ENCODE data around the gene RASA2. TPM values are rescaled to one million over a fixed set of nuclear protein-coding genes. Genes with fewer than 3 reads are reported as not detected.
"Not testable (repeated sequence)": the region's sequence is repeated elsewhere in the genome, so short reads cannot be mapped to it uniquely, and the experiment has no call there.

The RASA2 gene
- total RNA-seq, 1 donor from 2014 or later, result 10.0 TPM

DNA sequence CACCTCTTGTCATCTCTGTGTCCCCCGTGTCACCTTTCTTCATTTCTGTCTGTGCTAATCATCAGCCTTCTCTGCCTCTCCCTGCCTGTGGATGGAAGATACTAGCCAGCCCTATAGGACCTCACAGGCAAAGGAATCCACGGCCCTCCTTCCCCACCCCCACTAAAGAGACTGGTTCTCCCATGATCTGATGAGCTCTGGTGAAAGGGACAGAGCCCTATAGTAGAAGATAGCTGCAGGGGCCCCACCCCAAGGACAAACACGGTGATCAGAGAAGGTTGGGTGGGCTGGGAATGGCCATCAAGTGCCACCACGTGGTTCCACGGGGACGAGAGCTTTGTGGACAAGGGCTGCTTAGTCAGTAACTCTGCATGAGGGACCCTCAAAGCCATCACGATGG lies 27.8 kb upstream of the RASA2 start:
- no peak for DNase-seq (ENCODE audit: low spot score)

DNA sequence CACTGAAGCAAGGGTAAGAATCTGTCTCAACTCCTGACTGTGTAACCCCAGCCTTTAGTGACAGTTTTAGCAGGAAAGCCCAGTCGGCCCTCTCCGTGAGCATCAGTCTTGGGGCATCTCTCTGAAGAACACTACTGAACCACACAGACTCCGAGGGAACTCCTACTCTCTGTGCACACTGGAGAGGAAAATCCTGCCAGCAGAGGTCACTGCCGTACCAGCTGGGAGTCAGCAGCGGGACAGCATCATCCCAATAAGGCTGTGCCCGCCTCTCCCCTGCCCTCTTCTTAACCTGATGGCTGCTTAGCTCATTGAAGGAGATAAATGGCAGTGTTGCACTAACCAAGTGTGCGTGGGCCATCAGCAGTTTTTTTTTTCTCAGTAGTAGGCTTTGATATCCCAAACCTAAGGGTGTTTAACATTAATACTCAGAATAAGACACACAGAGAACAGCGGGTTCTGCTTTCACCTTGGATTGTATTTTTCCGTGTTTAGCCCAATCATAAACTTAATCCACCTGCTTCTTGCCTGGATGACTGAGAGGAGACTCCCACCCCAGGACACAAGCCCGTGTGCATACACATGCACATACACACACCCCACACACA lies 26.6 kb upstream of the RASA2 start:
- peak; percentile 92 for DNase-seq (ENCODE audit: low spot score)

DNA sequence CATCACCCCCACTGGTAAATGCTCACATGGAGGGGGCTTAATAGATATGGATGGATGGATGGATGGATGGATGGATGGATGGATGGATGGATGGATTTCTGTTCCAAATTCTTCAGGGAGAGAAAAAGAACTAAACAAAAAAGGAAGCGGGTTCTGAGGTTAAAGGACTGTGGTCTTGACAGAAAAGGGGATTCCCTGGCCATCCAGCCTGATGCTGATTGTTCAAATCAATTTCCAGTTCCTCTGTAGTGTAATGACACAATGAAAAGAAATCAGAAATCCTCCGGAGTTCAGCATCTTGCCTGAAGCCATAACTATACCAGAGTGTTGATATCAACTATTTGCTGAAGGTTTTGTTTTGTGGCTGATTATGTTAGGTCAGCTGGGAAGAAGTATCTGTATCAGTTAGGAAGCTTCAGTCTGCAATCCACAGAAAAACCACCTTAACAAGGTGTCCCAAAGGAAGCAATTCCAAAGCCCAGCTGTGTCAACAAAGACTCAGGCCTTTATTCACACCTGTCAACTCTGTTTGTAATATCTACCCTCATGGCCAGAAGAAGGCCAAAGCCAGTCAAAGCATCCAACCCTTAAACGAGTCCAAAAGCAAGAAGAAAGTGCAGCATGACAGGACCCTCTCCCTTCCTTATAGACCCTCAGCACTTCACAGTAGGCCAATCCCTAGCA lies 24.5 kb upstream of the RASA2 start:
- no peak for DNase-seq (ENCODE audit: low spot score)

DNA sequence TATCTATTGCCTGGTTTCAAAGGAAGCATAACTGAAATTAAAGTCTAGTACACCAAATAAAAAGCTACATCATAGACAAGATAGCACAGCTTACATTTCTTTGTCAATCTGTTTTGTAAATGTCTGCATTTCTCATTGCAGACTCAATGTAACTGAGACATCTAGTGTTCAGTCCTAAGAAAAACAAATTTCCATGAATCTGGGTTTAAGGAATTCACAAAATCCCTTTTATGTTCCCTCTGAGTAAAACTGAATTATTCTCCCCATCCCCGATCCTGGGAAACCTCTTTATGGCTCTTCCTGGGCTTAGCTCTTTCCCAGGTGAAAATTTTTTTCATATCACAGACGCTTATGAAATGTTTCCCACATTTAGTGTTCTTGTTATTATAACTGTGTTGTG lies 21.6 kb upstream of the RASA2 start:
- no peak for DNase-seq (ENCODE audit: low spot score)

DNA sequence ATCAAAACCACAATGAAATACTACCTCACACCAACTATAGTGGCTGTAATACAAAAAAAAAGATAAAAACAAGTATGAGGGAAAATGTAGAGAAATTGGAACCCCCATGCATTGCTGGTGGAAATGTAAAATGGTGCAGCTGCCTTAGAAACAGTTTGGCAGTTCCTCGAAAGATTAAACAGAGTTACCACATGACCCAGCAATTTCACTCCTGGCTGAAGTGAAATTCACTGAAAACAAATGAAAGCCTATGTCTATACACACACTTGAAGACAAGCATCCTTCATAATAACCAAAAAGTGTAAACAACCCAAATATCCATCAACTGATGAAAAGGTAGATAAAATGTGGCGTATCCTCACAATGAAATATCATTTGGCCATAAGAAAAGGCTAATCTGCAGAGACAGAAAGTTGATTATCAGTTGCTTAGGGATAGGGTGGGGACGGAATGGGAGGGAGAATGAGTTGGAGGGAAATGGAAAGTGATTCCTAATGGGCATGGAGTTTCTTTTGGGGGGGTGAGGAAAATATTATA lies 20.1 kb upstream of the RASA2 start:
- no peak for DNase-seq (ENCODE audit: low spot score)

DNA sequence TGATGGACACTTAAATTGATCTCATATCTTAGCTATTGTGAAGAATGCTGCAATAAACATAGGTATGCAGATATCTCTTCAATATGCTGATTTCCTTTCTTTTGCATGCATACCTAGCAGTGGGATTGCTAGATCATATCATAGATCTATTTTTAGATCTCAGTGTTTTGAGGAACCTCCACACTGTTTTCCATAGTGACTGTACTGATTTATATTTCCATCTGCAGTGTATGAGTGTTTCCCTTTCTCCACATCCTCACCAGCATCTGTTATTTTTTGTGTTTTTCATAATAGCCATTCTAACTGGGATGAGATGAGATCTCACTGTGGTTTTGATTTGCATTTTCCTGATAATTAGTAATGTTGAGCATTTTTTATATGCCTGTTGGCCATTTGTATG lies 17.1 kb upstream of the RASA2 start:
- no peak for DNase-seq (ENCODE audit: low spot score)

DNA sequence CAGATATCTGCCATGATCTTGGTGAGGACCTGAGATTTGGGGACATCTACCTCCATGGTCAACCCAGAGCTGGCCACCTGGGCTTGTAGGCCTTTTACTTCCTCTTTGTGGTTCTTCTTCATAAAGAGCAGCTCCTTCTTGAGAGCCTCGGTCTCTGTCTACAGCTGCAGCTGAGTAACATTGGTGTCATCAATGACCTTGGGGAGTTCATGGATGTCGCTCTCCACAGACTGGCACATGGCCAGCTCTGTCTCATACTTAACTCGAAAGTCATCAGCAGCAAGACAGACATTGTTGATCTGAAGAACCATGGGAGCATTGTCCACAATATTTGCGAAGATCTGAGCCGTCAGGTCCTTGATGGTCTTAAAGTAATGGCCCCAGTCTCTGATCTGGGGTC lies 15.7 kb upstream of the RASA2 start:
- DNase-seq (ENCODE audit: low spot score), result no peak

DNA sequence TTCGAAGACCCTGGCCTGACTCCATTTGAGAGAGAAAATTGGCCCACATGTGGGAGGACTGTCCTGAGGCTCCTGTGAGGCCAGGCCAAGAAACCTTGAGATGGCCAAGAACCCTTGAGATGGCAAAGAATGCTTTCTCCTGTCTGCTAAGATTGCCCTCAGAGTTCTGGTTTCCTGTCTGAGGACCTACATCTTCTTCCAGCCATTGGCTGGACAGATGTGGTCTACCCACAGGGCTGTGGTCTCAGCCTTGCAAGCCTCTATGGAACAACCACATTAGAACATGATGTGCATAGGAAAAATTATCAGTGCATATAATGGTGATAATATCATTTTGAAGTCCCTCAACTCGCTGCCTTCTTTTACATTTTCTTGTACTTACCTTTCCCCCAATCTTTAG lies 10.8 kb upstream of the RASA2 start:
- no peak for DNase-seq (ENCODE audit: low spot score)

DNA sequence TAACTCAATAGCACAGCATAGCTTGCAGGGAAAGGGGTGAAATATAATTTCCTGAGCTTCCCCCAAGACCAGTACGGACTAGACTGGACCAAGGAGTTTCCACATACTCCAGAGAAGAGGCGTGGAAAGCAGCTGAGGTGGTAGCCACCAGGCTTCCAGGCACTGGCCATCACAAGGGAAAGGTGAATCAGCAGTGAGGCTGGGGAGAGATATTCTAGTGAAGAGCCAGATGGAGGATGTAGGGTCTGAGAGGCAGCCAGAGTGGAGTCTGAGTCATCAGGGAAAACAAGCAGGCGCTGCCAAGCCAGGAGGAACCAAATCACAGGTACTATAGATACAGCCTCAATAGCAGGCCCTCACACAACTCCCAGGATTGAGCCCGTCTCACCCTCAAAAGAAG lies 9.6 kb upstream of the RASA2 start:
- no peak for DNase-seq (ENCODE audit: low spot score)

DNA sequence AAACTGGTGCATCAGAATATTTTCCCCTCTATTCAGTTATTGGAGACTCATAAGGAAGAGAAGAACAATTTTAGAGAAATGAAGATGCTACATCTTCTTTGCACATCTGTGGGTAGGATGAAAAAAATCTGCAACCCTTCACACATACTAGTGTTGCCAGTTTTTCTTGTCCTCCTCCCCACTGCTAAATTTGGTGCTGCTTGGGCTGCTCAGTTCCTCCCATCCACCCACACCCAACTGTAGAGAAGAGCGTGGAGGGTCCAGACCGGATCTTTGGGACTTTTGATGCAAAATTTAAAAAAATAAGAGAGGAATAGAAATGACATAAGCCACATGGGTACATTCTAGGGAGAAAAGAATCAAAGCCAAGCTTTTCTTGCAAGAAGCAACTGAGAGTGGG lies 8.7 kb upstream of the RASA2 start:
- no peak for DNase-seq (ENCODE audit: low spot score)

DNA sequence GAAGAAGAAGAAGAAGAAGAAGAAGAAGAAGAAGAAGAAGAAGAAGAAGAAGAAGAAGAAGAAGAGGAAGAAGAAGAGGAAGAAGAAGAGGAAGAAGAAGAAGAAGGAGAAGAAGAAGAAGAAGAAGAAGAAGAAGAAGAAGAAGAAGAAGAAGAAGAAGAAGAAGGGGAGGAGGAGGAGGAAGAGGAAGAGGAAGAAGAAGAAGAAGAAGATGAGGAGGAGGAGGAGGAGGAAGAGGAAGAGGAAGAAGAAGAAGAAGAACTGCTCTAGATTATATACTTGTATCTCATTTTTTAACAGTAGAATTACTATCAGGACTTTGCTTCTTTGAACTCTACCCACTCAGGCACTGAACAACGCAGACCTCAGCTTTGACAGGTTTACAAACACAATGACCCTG lies 8.0 kb upstream of the RASA2 start:
- DNase-seq (ENCODE audit: low spot score), result not testable (repeated sequence)

DNA sequence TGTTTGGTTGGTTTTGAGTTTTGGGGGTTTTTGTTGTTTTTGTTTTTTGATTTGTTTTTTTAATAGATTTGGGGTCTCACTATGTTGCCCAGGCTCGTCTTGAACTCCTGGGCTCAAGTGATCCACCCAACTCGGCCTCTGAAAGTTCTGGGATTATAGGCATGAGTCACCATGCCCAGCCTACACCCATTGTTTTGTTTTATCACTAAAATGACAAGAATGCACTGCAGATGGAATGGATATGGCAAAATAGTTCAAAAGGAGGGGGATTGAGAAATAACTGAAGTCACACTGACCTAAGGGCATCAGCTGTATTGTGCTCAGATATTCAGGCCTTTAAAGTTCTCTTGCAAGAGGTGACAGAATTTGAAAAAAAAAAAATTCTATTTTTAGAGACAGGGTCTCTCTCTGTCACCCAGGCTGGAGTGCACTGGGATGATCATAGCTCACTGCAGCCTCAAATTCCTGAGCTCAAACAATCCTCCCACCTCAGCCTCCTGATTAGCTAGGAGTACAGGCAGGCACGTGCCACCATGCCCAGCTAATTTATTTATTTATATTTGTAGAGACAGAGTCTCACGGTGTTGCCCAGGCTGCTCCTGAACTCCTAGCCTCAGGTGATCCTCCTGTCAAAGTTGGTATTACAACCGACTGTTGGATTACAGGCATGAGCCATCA lies 4.4 kb upstream of the RASA2 start:
- DNase-seq (ENCODE audit: low spot score), result no peak

DNA sequence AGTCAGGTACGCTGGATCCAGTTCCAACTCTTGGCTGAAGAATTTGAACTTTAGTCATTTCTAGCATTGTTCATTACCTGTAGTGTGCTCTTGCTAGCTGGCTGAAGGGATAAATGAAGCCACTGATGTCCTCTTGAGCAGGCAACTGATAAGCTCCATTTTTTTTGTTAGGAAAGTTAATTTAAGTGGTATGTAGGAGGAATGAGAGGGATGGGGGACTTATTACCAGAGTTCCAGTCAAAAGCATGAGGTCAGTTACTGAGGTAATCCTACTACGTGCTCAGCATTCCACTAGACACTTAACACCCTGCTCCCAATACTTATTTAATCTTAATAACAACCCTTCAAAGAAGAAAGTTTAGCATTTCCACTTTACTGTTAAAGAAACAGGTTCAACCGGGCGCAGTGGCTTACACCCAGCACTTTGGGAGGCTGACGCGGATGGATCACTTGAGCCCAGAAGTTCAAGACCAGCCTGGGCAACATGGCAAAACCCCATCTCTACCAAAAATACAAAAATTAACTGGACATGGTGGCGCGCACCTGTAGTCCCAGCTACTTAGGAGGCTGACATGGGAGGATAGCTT lies 2.0 kb upstream of the RASA2 start:
- DNase-seq (ENCODE audit: low spot score), result no peak

DNA sequence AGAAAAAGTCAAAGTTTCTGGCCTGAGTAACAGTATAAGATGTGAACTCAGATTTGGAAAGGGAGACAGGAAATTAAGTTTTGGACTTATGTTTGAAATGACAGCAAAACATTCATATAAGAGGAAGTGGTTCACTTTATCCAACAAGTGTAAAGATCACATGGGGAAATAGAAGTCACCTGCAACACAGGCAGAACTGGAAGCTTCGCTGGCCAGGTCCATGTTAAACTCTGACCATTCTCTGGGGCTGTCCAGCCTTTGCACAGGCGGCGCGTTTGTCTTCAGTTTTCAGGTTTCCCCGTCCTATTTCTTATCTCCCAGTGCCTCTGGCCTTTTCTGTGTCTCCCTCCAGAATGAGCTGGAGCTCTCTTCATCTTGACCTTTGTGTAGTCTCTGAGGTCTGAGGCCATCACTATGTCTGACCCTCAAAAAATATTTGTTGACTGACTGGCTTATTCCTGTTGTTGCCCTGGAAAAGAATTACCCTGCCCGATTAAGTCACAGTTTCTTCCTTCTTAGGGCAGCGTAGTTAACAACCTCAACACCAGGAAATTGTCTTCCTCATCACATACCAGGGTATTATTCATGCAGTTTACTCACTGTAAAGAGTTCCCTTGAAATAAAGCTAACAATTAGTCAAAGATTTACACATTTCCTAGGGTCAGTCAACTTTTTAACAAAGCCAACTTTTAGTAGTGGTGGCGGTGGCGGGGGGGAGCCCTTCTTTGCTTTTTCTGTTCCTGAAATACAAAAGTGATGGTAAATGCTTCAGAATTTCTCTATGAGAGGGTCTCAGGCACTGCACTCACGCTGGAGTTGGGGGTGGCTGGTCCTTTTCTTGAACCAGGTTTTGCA lies 959 bp upstream of the RASA2 start:
- DNase-seq (ENCODE audit: low spot score), result no peak

DNA sequence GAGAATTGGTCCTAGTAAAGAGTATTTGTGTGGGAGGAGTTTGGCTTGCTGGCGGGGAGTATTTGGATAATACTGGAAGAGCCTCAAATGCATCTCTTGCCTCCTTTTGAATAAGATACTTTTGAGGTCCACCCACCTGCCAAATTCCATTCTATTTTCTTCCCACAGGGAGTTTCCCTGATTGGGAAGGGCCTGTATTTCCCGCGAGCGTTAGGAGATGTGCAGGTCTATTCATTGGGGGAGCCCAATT lies 406 bp upstream of the RASA2 start:
- DNase-seq (ENCODE audit: low spot score), result no peak

DNA sequence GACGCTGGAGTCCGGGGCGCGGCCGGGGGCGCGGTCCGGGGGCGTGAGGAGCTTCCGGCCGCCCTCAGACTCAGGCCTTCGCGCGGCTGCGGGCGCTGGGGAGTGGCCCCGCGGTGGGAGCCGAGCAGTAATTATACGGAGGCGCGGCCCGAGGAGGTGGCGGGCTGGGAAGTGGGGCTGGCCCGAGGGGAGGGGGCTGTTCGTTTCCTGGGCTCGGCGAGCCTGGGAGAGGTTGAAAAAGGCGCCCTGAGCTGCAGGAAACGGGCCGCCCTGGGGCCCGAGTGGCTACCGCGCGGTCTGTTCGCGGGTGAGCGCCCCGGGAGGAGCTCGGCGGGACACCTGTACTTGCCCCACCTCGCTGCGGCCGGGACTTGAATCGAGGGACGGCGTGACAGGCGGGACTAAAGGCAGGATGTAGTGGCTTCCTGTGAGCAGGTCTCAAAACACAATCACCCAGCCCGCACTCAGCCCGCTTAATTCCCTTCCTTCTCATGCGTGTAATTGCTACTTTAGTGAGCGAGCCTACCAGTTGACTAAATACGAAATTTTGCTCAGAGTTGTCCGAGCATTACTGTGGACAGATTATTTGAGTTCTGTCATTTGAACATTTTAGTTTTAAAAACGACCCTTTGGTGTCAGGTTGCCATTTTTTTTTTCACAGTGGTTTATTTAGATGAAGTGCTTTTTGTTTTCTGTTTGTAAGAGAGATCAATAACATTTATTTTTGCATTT lies 860 bp downstream of the RASA2 start:
- peak; percentile 70 for DNase-seq (ENCODE audit: low spot score)

DNA sequence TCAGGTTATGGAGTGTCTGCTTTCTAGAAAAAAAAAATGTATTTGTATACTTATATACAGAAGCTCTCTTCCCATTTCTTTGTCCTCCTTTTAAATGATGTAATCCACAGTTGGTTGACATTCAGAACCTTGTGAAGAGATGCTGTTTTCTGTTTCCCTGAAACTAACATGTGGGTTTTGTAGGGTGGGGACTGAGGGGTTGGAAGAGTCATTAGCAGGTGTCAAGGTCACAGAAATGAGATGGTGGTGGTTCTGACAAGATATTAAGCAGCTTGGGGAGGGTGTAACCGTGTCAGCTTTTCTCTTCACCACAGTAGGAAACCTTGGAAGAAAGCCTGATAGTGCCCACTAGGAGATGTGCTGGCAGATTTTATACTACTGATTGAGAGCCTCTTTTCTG lies 2.4 kb downstream of the RASA2 start:
- no peak for DNase-seq (ENCODE audit: low spot score)

DNA sequence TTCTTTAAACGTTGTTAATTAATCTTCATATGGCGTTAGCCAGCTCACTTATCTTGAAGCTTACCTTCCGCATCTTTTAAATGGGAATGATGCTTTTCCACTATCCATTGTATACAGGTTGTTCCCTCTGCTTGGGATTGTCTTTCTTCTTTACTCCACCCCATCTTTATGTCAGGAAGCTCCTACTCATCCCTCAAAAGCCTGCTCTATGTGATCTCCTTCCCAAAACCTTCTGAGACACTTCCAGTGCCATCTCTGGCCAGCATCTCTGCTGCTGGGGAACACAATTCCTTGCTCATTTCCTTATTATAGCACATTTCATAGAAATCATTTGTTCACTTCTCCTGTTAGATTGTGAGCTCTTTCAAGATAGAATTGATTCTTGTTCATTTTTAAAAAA lies 4.3 kb downstream of the RASA2 start:
- no peak for DNase-seq (ENCODE audit: low spot score)

DNA sequence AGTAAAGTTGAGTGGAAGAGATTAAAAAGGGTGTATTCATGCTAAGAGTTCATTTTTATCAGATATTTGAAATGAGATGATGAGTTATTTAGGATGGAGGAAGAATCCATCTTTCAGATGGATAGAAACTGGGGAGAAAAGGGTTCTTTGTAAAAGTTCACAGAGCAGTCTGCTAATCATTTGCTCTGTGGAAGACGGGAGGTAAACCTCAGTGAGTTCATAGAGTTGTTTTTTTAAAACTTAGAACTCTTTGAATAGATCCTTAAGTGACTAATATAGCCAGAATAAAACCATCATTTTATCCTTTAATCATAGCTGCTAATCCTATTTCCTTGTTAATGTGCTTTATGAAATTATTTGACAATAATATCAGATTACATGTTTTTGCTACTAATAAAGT lies 5.1 kb downstream of the RASA2 start:
- DNase-seq (ENCODE audit: low spot score), result no peak

DNA sequence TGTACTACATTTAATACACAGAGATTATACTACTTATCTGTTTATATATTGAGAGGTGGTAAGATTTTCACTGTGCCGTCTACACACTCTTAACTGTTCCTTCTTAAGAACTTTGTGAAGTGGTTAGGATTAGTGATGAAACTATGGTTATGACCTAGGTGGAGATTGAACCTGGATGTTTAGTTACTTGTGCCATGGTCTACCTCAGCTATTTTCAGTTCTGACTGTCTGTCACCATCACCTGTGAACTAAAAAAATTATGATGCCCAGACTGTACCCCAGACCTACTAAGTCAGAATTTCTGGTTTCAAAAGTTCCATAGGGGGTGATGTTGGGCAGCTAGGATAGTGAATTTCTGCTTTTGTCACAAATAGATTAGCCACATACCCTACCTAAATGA lies 6.4 kb downstream of the RASA2 start:
- DNase-seq (ENCODE audit: low spot score), result no peak

DNA sequence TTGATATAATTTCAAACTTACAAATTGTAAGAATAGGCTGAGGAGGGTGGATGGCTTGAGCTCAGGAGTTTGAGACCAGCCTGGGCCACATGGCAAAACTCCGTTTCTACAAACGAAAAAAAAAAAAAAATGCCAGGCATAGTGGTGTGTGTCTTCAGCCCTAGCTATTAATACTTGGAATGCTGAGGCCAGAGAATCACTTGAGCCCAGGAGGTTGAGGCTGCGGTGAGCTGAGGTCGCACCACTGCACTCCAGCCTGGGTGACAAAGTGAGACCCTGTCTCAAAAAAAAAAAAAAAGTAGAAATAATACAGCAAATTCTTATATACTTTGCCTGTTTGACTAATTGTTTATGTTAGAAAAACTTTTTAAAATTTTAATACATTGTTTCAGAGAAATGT lies 10.8 kb downstream of the RASA2 start:
- not testable (repeated sequence) for DNase-seq (ENCODE audit: low spot score)
